HepG2 (cell line): ENCODE measurements around the gene ATP5F1E. TPM values are rescaled to one million over a fixed set of nuclear protein-coding genes. Genes with fewer than 3 reads are reported as not detected.

Experiments
- CERS6 ChIP-seq: sonication (generic); formaldehyde crosslinking; IDR thresholded peaks from 2 replicates; pipeline ENCODE4 v1.5.0; 2020; ENCODE audit warnings: missing genetic modification reagents
- DPF2 ChIP-seq: sonication (generic); formaldehyde crosslinking; IDR thresholded peaks from 2 replicates; pipeline ENCODE4 v1.4.0; 2020; ENCODE audit warnings: mild to moderate bottlenecking, low read depth, missing genetic modification reagents, borderline replicate concordance
- GTF3A ChIP-seq: sonication (generic); formaldehyde crosslinking; conservative IDR thresholded peaks from 2 replicates; pipeline ENCODE4 v1.4.0; 2020; ENCODE audit warnings: mild to moderate bottlenecking, missing genetic modification reagents
- HDAC2 ChIP-seq: sonication (generic); formaldehyde crosslinking; IDR thresholded peaks from 2 replicates; pipeline ENCODE4 v1.4.0; 2020; ENCODE audit warnings: missing genetic modification reagents
- HNRNPH1 ChIP-seq: fragments of 200-400 bp; formaldehyde crosslinking; optimal IDR thresholded peaks from 2 replicates; pipeline ENCODE3; 2017; ENCODE audit warnings: mild to moderate bottlenecking, low read depth, low read length
- MLXIP ChIP-seq: sonication (generic); formaldehyde crosslinking; IDR thresholded peaks from 2 replicates; pipeline ENCODE4 v1.9.0; 2021; ENCODE audit warnings: missing genetic modification reagents, borderline replicate concordance
- NCOA2 ChIP-seq: sonication (generic); formaldehyde crosslinking; IDR thresholded peaks from 2 replicates; pipeline ENCODE4 v1.8.0; 2022; ENCODE audit warnings: inconsistent platforms
- NFKB2 ChIP-seq: sonication (generic); formaldehyde crosslinking; IDR thresholded peaks from 2 replicates; pipeline ENCODE4 v1.4.0; 2020; ENCODE audit warnings: missing genetic modification reagents, borderline replicate concordance
- NFYB ChIP-seq: sonication (generic); formaldehyde crosslinking; IDR thresholded peaks from 2 replicates; pipeline ENCODE4 v1.4.0; 2020; ENCODE audit warnings: missing genetic modification reagents
- NFYC ChIP-seq: IDR thresholded peaks from 2 replicates; pipeline ENCODE4 v1.6.1; 2016; ENCODE audit warnings: missing genetic modification reagents, missing compliant biosample characterization
- NR2F6 ChIP-seq, 2 experiments: IDR thresholded peaks; 2 replicates each; pipeline ENCODE4 v1.6.1; 2016; ENCODE audit warnings: antibody characterized with exemption in 1 of 2, mild to moderate bottlenecking in 1 of 2
- POLR2AphosphoS5 ChIP-seq: IDR thresholded peaks from 2 replicates; pipeline ENCODE4 v1.6.1; 2012; ENCODE audit warnings: low read depth, low read length
- REXO4 ChIP-seq: sonication (generic); formaldehyde crosslinking; IDR thresholded peaks from 2 replicates; pipeline ENCODE4 v1.8.0; 2022; ENCODE audit warnings: missing genetic modification reagents, mild to moderate bottlenecking, borderline replicate concordance
- TBX3 ChIP-seq: fragments of 450-650 bp; IDR thresholded peaks from 2 replicates; pipeline ENCODE4 v1.6.1; 2017; ENCODE audit warnings: antibody characterized with exemption, mild to moderate bottlenecking, inconsistent platforms, borderline replicate concordance
- YY1 ChIP-seq: IDR thresholded peaks from 2 replicates; pipeline ENCODE4 v1.6.1; 2011; ENCODE audit warnings: low read length, low read depth, moderate library complexity, mild to moderate bottlenecking; ENCODE audit not compliant: insufficient read depth, insufficient replicate concordance
- ZNF17 ChIP-seq: sonication (generic); formaldehyde crosslinking; IDR thresholded peaks from 2 replicates; pipeline ENCODE4 v1.5.0; 2020; ENCODE audit warnings: mild to moderate bottlenecking, missing genetic modification reagents
- ZNF296 ChIP-seq: sonication (generic); formaldehyde crosslinking; conservative IDR thresholded peaks from 2 replicates; pipeline ENCODE4 v1.5.0; 2020; ENCODE audit warnings: mild to moderate bottlenecking, missing genetic modification reagents
- ZNF3 ChIP-seq: IDR thresholded peaks from 2 replicates; pipeline ENCODE4 v1.7.0; 2017; ENCODE audit warnings: inconsistent platforms
- ZNF34 ChIP-seq: sonication (generic); formaldehyde crosslinking; IDR thresholded peaks from 2 replicates; pipeline ENCODE4 v1.4.0; 2020; ENCODE audit warnings: mild to moderate bottlenecking, missing genetic modification reagents, borderline replicate concordance
- ZNF354B ChIP-seq: sonication (generic); formaldehyde crosslinking; IDR thresholded peaks from 2 replicates; pipeline ENCODE4 v1.8.0; 2022; ENCODE audit warnings: mild to moderate bottlenecking, missing genetic modification reagents
- ZNF749 ChIP-seq: sonication (generic); formaldehyde crosslinking; IDR thresholded peaks from 2 replicates; pipeline ENCODE4 v1.8.0; 2022; ENCODE audit warnings: mild to moderate bottlenecking, missing genetic modification reagents, moderate library complexity, borderline replicate concordance
- polyA plus RNA-seq, 8 experiments: library from polyadenylated mRNA; depleted of rRNA in 3 of 8; stranded (reverse) in 7 of 8; unstranded in 1 of 8; fragments of >200 nt; fragmentation: Illumina TruSeq in 4 of 8; extraction: Trizol in 4 of 8; gene quantifications; 2 replicates each; pipeline versions ENCODE4 v1.2.1 to v1.2.3, GENCODE V29; 2011 to 2016; ENCODE audit warnings: low read depth in 4 of 8, missing spikeins in 1 of 8, mixed read lengths in 1 of 8; ENCODE audit not compliant: insufficient read depth in 1 of 8
- total RNA-seq, 5 experiments: library from RNA; depleted of rRNA; stranded (reverse); fragments of >200 nt; fragmentation: Illumina TruSeq; extraction: Trizol; gene quantifications; 2 replicates each; pipeline ENCODE4 v1.2.3, GENCODE V29; 2016; ENCODE audit warnings: low read depth in 1 of 5
- TF ChIP-seq, protein P1 (sequence below): sonication (generic); formaldehyde crosslinking; IDR thresholded peaks from 2 replicates; pipeline ENCODE4 v1.9.0; 2022; ENCODE audit warnings: missing genetic modification reagents, mild to moderate bottlenecking, borderline replicate concordance
- TF ChIP-seq, protein P2 (sequence below): sonication (generic); formaldehyde crosslinking; IDR thresholded peaks from 2 replicates; pipeline ENCODE4 v1.4.0; 2020; ENCODE audit warnings: missing genetic modification reagents
- TF ChIP-seq, protein P3 (sequence below): sonication (generic); formaldehyde crosslinking; IDR thresholded peaks from 2 replicates; pipeline ENCODE4 v1.5.0; 2020; ENCODE audit warnings: missing genetic modification reagents

The ATP5F1E gene
- total and polyA plus RNA-seq, 2 of the 13 experiments (the other 11 are each of a cell fraction or from before 2014, with no cell fraction given), result 121 to 134 TPM

- TF ChIP-seq, protein P1, sequence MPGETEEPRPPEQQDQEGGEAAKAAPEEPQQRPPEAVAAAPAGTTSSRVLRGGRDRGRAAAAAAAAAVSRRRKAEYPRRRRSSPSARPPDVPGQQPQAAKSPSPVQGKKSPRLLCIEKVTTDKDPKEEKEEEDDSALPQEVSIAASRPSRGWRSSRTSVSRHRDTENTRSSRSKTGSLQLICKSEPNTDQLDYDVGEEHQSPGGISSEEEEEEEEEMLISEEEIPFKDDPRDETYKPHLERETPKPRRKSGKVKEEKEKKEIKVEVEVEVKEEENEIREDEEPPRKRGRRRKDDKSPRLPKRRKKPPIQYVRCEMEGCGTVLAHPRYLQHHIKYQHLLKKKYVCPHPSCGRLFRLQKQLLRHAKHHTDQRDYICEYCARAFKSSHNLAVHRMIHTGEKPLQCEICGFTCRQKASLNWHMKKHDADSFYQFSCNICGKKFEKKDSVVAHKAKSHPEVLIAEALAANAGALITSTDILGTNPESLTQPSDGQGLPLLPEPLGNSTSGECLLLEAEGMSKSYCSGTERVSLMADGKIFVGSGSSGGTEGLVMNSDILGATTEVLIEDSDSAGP, result peak; percentile 97
- TF ChIP-seq YY1 (peak; percentile 87), HNRNPH1 (peak; percentile 32), TBX3 (peak; percentile 72), NR2F6 (IDR thresholded peaks at IDR 0.05) (no peak), NR2F6 (CRISPR knock-in tag; IDR thresholded peaks at IDR 0.05) (peak; percentile 20; the same call in 1 of the 2 replicates), ZNF3 (no peak; the same call in none of the 2 replicates), ZNF34 (CRISPR knock-in tag) (peak; percentile 88; the same call in 1 of the 2 replicates), ZNF749 (peak; percentile 94), REXO4 (CRISPR knock-in tag) (peak; percentile 81), NFKB2 (peak; percentile 99), NFYC (peak; percentile 90), POLR2AphosphoS5 (peak; percentile 88), GTF3A (CRISPR knock-in tag) (no peak), NCOA2 (CRISPR knock-in tag) (peak; percentile 48), NFYB (CRISPR knock-in tag) (peak; percentile 92), HDAC2 (CRISPR knock-in tag) (peak; percentile 76), ZNF296 (CRISPR knock-in tag) (peak; percentile 89), DPF2 (no peak), ZNF17 (CRISPR knock-in tag) (no peak), ZNF354B (CRISPR knock-in tag) (no peak; the same call in 1 of the 2 replicates), MLXIP (CRISPR knock-in tag) (peak; percentile 15; the same call in 1 of the 2 replicates), CERS6 (CRISPR knock-in tag) (peak; percentile 52; the same call in 1 of the 2 replicates)
- TF ChIP-seq, protein P2, sequence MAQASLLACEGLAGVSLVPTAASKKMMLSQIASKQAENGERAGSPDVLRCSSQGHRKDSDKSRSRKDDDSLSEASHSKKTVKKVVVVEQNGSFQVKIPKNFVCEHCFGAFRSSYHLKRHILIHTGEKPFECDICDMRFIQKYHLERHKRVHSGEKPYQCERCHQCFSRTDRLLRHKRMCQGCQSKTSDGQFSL (CRISPR knock-in tag), result no peak
- TF ChIP-seq, protein P3, sequence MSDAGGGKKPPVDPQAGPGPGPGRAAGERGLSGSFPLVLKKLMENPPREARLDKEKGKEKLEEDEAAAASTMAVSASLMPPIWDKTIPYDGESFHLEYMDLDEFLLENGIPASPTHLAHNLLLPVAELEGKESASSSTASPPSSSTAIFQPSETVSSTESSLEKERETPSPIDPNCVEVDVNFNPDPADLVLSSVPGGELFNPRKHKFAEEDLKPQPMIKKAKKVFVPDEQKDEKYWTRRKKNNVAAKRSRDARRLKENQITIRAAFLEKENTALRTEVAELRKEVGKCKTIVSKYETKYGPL (CRISPR knock-in tag), result peak; percentile 68; the same call in 1 of the 2 replicates
Observed at GRCh38 chr20:59032023-59032712, at the start of gene ATP5F1E (continued).
